Right lobe of liver (tissue), 4 donors: Measurements from ENCODE around the gene SYT9.

Experiments used
- POLR2A ChIP-seq: fragments of 450-650 bp; IDR thresholded peaks from one replicate; pipeline ENCODE4 v1.6.1; 2017; ENCODE audit warnings: antibody characterized with exemption, mild to moderate bottlenecking
- TF ChIP-seq, protein P1 (sequence below), 4 donors: fragments of 200-600 bp in 3 of 4; fragments of 450-650 bp in 1 of 4; IDR thresholded peaks; one replicate each; pipeline versions ENCODE4 v1.5.1 to v1.8.0; 2016 to 2022; ENCODE audit warnings: antibody characterized with exemption in 4 of 4, mild to moderate bottlenecking in 2 of 4
- donor health status: DM: no; HTN: no; CAD: no.
- donor health status: DM: no; HTN: no; CAD: no.
- donor health status: DM: no; HTN: yes; CAD: no.

DNA sequence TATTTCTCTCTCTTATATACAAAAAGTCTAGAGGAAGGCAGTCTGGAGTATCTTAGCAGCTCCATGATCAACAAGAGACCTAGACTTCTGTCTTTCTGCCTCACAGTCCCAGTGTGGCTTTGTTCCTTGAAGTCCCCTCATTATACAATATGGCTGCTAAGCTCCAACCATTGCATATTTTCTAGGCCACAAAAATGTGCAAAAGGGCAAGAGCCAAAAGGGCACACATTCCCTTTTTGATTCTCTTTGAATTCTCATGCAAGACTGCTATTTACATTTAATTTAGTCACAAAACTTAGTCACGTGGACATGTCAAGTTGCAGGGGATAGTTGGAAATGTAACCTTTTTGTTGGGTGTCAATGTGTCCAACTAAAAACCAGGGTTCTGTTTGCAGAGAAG is 169.4 kb downstream of the SYT9 start:
- no peak for TF ChIP-seq POLR2A
- TF ChIP-seq, protein P1, sequence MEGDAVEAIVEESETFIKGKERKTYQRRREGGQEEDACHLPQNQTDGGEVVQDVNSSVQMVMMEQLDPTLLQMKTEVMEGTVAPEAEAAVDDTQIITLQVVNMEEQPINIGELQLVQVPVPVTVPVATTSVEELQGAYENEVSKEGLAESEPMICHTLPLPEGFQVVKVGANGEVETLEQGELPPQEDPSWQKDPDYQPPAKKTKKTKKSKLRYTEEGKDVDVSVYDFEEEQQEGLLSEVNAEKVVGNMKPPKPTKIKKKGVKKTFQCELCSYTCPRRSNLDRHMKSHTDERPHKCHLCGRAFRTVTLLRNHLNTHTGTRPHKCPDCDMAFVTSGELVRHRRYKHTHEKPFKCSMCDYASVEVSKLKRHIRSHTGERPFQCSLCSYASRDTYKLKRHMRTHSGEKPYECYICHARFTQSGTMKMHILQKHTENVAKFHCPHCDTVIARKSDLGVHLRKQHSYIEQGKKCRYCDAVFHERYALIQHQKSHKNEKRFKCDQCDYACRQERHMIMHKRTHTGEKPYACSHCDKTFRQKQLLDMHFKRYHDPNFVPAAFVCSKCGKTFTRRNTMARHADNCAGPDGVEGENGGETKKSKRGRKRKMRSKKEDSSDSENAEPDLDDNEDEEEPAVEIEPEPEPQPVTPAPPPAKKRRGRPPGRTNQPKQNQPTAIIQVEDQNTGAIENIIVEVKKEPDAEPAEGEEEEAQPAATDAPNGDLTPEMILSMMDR (IDR thresholded peaks at IDR 0.05) = no peak
